NCI-H2107 treated with DMSO at 0.1 percent for 48 hours (cell line): ENCODE results near the gene MTHFSD.

Experiments
- DNase-seq: peaks from one replicate; lab custom pipeline; 2025; ENCODE audit not compliant: unreplicated experiment; lab: John Stamatoyannopoulos, UW

MTHFSD gene

GRCh38 chr16:86531641-86532525, 23.2 kb downstream of the MTHFSD start:
- DNase-seq, result no peak

- DNase-seq, result no peak
Observed at GRCh38 chr16:86531191-86531545, 23.9 kb downstream of the MTHFSD start.

- no peak for DNase-seq
Observed at GRCh38 chr16:86530251-86531190, 24.5 kb downstream of the MTHFSD start.

- DNase-seq, result no peak
Observed at GRCh38 chr16:86529160-86529559, 25.9 kb downstream of the MTHFSD start.

GRCh38 chr16:86528061-86528929, 26.7 kb downstream of the MTHFSD start:
- no peak for DNase-seq

- DNase-seq, result no peak
Observed at GRCh38 chr16:86527366-86527765, 27.7 kb downstream of the MTHFSD start.

- DNase-seq, result no peak
Observed at GRCh38 chr16:86525696-86526095, 29.3 kb downstream of the MTHFSD start.

- no peak for DNase-seq
Observed at GRCh38 chr16:86524029-86524428, 31.0 kb downstream of the MTHFSD start.

GRCh38 chr16:86523166-86523740, 31.8 kb downstream of the MTHFSD start:
- DNase-seq, result no peak

GRCh38 chr16:86522634-86523033, 32.4 kb downstream of the MTHFSD start:
- DNase-seq, result no peak

GRCh38 chr16:86521236-86522197, 33.5 kb downstream of the MTHFSD start:
- no peak for DNase-seq

GRCh38 chr16:86520317-86521210, 34.5 kb downstream of the MTHFSD start:
- no peak for DNase-seq

- no peak for DNase-seq
Observed at GRCh38 chr16:86519649-86520316, 35.3 kb downstream of the MTHFSD start.

GRCh38 chr16:86519007-86519648, 35.9 kb downstream of the MTHFSD start:
- no peak for DNase-seq

- DNase-seq, result no peak
Observed at GRCh38 chr16:86517652-86518258, 37.3 kb downstream of the MTHFSD start.

GRCh38 chr16:86517033-86517432, 38.0 kb downstream of the MTHFSD start:
- no peak for DNase-seq

- DNase-seq, result no peak
Observed at GRCh38 chr16:86516623-86517003, 38.4 kb downstream of the MTHFSD start.
